A549 (cell line): ENCODE results near the gene NOS1AP.

ENCODE experiments used
- CHD4 ChIP-seq: fragments of 200-600 bp; sonication (generic); IDR thresholded peaks from 2 replicates; pipeline ENCODE4 v1.6.1; 2016; ENCODE audit warnings: antibody characterized with exemption, mild to moderate bottlenecking, borderline replicate concordance
- FOSL2 ChIP-seq, 2 experiments: fragments of 450-650 bp in 1 of 2; fragments of >200 bp in 1 of 2; sonication (Bioruptor Twin) in 1 of 2; formaldehyde crosslinking; IDR thresholded peaks; 2 replicates each; pipeline versions ENCODE4 v1.5.0 to v1.6.1; 2016 to 2020; ENCODE audit warnings: mild to moderate bottlenecking in 1 of 2, moderate library complexity in 1 of 2
- KDM1A ChIP-seq: fragments of 200-600 bp; sonication (generic); IDR thresholded peaks from 2 replicates; pipeline ENCODE4 v1.6.1; 2016; ENCODE audit warnings: low read depth, mild to moderate bottlenecking
- MAFK ChIP-seq: fragments of 450-650 bp; IDR thresholded peaks from 2 replicates; pipeline ENCODE4 v1.6.1; 2014; ENCODE audit not compliant: partially characterized antibody
- PHF8 ChIP-seq: fragments of 200-600 bp; sonication (generic); IDR thresholded peaks from 2 replicates; pipeline ENCODE4 v1.6.1; 2016; ENCODE audit warnings: low read depth, mild to moderate bottlenecking, antibody characterized with exemption, moderate library complexity, borderline replicate concordance

DNA sequence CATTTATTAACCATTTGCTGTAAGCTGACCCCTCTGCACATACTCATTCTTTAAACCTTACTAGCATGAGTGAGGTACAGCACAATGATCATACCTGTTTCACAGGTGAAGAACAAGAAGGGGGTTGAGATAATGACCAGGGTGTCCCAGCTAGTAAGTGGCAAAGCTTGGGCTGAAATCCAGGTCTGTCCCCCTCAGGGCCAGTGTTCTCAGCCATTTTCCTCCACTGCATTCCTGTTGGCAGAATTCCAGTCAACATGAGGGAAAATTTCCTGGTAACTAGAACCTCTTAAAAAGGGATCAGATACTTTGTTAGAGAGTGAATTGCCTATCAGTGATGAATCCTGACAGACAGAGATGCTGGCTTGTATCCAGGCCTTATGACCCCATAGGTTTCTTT lies 259.0 kb downstream of the NOS1AP start:
- TF ChIP-seq PHF8 (no peak), MAFK (no peak), CHD4 (no peak), FOSL2 (IDR thresholded peaks at IDR 0.05) (no peak), FOSL2 (CRISPR knock-in tag; IDR thresholded peaks at IDR 0.05) (no peak), KDM1A (no peak)
